ENCODE measurements around the gene NXPE1. TPM values are rescaled to one million over a fixed set of nuclear protein-coding genes. Genes with fewer than 3 reads are reported as not detected.
"Not testable (repeated sequence)": the region's sequence is repeated elsewhere in the genome, so short reads cannot be mapped to it uniquely, and the experiment has no call there.

The NXPE1 gene
- total RNA-seq, 4 donors from 2014 or later, result not detected

- no peaks in the 10 kb centered on the region for H3K9me3 ChIP-seq
- no peak overlapping the region for H3K27ac ChIP-seq
- H3K36me3 ChIP-seq, result no peaks in the 10 kb centered on the region
- no peak for DNase-seq (ENCODE audit: low spot score in 2 of 2)
- WGBS, result 89% methylated on average over 10 of the region's 10 CpGs
- H3K4me3 ChIP-seq, result no peak overlapping the region
- H3K4me1 ChIP-seq, result no peaks in the 10 kb centered on the region
- TF ChIP-seq POLR2AphosphoS5 (IDR thresholded peaks at IDR 0.05) (no peak), CTCF (IDR thresholded peaks at IDR 0.05) (no peak), EP300 (IDR thresholded peaks at IDR 0.05) (no peak), POLR2A (IDR thresholded peaks at IDR 0.05) (no peak)
- no peaks in the 10 kb centered on the region for H3K27me3 ChIP-seq
These were observed 45.7 kb upstream of the NXPE1 start for GRCh38 chr11:114605370-114605769.

- Histone ChIP-seq H3K4me3 (no peak overlapping the region), H3K9me3 (no peaks in the 10 kb centered on the region), H3K36me3 (no peaks in the 10 kb centered on the region), H3K27me3 (no peaks in the 10 kb centered on the region), H3K4me1 (no peaks in the 10 kb centered on the region), H3K27ac (no peak overlapping the region)
- DNase-seq (ENCODE audit: low spot score in 2 of 2), result no peak
- WGBS, result 77% methylated on average over 5 of the region's 5 CpGs
- no peak for TF ChIP-seq POLR2A (IDR thresholded peaks at IDR 0.05)
- no peak for TF ChIP-seq EP300 (IDR thresholded peaks at IDR 0.05)
- TF ChIP-seq POLR2AphosphoS5 (IDR thresholded peaks at IDR 0.05), result no peak
- TF ChIP-seq CTCF (IDR thresholded peaks at IDR 0.05), result no peak
These were observed 45.2 kb upstream of the NXPE1 start for GRCh38 chr11:114604886-114605285.

GRCh38 chr11:114604179-114604813 is 44.6 kb upstream of the NXPE1 start:
- no peak for TF ChIP-seq CTCF (IDR thresholded peaks at IDR 0.05)
- Histone ChIP-seq H3K36me3 (no peaks in the 10 kb centered on the region), H3K9me3 (no peaks in the 10 kb centered on the region), H3K4me1 (no peaks in the 10 kb centered on the region), H3K27ac (no peak overlapping the region), H3K27me3 (no peaks in the 10 kb centered on the region), H3K4me3 (no peak overlapping the region)
- 88% methylated on average over 13 of the region's 13 CpGs for whole genome bisulfite sequencing
- no peak for DNase-seq (ENCODE audit: low spot score in 2 of 2)

- not testable (repeated sequence) for H3K4me3 ChIP-seq; DNase-seq (ENCODE audit: low spot score in 2 of 2); H3K27me3 ChIP-seq; H3K36me3 ChIP-seq; H3K4me1 ChIP-seq; H3K27ac ChIP-seq; H3K9me3 ChIP-seq
- WGBS, result 83% methylated on average over 7 of the region's 7 CpGs
These were observed 43.5 kb upstream of the NXPE1 start for GRCh38 chr11:114603151-114603550.

- WGBS, result 100% methylated on average over 1 of the region's 1 CpG
- Histone ChIP-seq H3K9me3 (no peaks in the 10 kb centered on the region), H3K27ac (no peak overlapping the region), H3K4me1 (no peaks in the 10 kb centered on the region), H3K4me3 (no peak overlapping the region), H3K36me3 (no peaks in the 10 kb centered on the region), H3K27me3 (no peaks in the 10 kb centered on the region)
- TF ChIP-seq EP300 (IDR thresholded peaks at IDR 0.05) (no peak), POLR2A (IDR thresholded peaks at IDR 0.05) (no peak), POLR2AphosphoS5 (IDR thresholded peaks at IDR 0.05) (no peak), CTCF (IDR thresholded peaks at IDR 0.05) (no peak)
- DNase-seq (ENCODE audit: low spot score in 2 of 2), result no peak
These were observed 38.8 kb upstream of the NXPE1 start for GRCh38 chr11:114598461-114598860.
